Cardiac septum (tissue), 1 donor: Measurements from ENCODE around the gene PRR22. TPM values are rescaled to one million over a fixed set of nuclear protein-coding genes. Genes with fewer than 3 reads are reported as not detected.
"Not testable (repeated sequence)": the region's sequence is repeated elsewhere in the genome, so short reads cannot be mapped to it uniquely, and the experiment has no call there.

Source experiments
- DNase-seq: peaks from one replicate; pipeline ENCODE4 v3.0.0-alpha.2; 2020; ENCODE audit warnings: low spot score
- intact Hi-C: fragments of 100-400 bp; cut with DNase I; formaldehyde crosslinking; loops from one replicate; pipeline ENCODE4 v1.14.0; 2022
- total RNA-seq: library from RNA; stranded (reverse); fragmentation: NEBNext Ultra II Directional; extraction: Animal tissue kit (Norgen Biotek cat#: 25700); gene quantifications from one replicate; pipeline ENCODE4 v1.2.1, GENCODE V29; 2021
- donor health status: DM: no; HTN: no; CAD: no.

The PRR22 gene
- total RNA-seq, 1 donor from 2014 or later, result 1.3 TPM

DNA sequence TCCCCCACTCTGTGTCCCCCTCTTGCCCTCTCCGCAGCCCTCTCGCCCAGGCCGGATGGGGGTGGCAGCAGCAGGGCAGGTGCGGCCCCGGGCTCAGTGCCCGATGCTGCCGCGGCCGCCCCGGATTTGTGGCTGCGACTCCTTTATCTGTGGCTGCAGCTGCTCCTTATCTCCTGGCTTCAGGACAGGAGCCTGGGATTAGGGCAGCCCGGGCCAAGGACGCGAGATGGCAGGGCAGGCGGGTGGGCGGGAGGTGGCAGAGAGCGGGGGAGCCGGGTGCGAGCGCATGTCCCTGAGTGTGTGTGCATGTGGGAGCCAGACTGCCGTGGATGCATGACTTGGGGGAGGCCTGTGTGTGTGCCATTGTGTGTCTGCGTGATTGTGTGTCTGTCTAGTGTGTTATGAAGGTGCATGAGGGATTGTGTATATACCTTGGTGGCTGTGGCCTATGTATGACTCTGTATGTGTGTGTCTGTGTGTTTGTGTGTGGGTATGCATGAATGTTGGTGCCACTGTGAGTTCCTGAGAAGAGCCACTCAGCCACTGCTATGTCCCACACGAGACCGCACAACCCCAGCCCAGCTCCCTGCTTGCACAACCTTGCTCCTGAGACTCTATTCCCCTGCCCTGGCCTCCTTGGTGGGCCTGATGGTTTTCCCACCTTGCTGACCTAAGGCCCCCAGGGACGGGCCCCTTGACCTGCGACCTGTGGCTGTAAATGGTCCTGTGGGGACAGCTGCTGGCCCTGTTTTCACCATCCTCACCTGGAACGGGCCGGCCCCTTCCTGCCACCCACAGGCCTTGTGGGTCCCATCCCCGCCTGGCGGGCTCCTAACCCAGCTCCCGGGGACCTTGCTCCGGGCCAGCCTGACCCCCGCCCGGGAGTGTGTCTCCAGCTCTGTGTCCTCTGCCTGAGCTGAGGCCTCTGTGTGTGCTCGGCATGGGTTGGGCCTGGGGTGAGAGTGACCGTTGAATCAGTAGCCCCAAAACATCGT, 15.0 kb upstream of the PRR22 start:
- intact Hi-C loops, result loop anchor here (5.0 kb wide), 1 partner anchor 168 kb away; no protein-coding TSS in a partner anchor
- peak; percentile 82 for DNase-seq

DNA sequence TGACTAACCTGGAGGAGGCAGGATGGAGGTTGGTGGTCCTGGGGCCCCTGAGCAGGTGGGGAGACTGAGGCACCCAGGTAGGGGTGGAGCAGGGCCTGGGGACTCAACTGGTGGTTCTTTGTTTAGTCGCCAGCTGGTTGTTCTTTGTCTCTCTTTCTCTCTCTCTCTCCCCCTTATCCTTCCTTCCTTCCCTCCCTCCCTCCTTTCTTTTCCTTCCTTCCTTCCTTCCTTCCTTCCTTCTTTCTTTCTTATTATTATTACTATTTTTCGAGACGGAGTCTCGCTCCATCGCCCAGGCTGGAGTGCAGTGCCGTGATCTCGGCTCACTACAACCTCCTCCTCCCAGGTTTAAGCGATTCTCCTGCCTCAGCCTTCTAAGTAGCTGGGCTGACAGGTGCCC, 13.7 kb upstream of the PRR22 start:
- intact Hi-C loops, result no loop called here
- DNase-seq, result no peak

DNA sequence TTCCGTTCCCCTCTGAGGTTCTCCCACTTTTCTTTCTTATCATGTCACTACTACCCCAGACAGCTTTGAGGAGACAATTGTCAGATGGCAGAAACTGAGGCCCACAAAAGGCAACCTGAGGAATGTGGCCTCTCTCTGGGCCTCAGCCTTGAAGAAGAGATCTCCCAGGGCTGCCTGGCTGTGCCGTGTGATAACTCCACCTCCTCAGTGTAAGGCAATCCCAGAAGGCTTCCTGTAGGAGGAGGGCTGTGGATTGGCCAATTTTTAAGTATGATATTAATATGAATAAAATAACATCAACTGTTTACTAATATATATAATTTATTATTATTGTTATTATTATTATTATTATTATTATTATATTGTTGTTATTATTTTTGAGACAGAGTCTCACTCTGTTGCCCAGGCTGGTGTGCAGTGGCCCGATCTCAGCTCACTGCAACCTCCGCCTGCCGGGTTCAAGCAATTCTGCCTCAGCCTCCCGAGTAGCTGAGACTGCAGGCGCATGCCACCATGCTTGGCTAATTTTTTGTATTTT, 10.9 kb upstream of the PRR22 start:
- intact Hi-C loops, result no loop called here
- DNase-seq, result no peak

DNA sequence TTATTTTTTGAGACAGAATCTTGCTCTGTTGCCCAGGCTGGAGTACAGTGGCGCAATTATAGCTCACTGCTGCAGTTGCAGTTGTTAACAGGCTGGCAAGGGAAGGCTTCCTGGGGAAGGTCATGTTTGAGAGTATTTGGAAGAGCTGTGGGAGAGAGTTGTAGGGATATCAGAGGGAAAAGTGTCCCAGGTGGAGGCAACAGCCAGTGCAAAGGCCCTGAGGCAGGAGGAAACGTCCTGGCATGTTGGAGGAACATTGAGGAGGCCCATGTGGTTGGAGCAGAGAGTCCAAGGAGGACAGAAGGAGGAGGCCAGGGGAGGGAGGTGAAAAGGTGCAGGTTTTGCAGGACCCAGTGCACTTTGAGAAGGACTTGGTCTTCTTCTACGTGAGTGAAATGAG, 8.6 kb upstream of the PRR22 start:
- intact Hi-C loops, result loop anchor here (5.0 kb wide), 2 partner anchors 71 to 111 kb away; partner anchors contain the start of genes CATSPERD, HSD11B1L, LONP1 and MICOS13
- no peak for DNase-seq

DNA sequence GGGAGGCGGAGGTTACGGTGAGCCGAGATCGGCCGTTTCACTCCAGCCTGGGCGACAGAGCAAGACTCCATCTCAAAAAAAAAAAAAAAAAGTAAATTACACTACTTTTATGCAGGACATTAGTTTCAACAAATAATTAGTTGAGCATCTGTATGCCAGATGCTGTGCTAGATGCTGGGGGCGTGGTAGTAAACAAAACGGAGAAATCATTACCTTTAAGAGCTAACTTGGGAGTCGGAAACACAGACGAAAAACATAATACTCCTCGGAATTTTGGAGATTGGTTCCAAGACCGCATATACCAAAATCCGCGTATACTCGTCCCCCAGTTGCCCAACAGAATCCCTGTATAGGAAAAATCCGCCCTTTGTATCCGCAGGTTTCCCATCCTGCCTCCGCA, 7.7 kb upstream of the PRR22 start:
- intact Hi-C loops, result loop anchor here (5.0 kb wide), 2 partner anchors 70 to 110 kb away; partner anchors contain the start of genes CATSPERD, HSD11B1L, LONP1 and MICOS13
- DNase-seq, result no peak

DNA sequence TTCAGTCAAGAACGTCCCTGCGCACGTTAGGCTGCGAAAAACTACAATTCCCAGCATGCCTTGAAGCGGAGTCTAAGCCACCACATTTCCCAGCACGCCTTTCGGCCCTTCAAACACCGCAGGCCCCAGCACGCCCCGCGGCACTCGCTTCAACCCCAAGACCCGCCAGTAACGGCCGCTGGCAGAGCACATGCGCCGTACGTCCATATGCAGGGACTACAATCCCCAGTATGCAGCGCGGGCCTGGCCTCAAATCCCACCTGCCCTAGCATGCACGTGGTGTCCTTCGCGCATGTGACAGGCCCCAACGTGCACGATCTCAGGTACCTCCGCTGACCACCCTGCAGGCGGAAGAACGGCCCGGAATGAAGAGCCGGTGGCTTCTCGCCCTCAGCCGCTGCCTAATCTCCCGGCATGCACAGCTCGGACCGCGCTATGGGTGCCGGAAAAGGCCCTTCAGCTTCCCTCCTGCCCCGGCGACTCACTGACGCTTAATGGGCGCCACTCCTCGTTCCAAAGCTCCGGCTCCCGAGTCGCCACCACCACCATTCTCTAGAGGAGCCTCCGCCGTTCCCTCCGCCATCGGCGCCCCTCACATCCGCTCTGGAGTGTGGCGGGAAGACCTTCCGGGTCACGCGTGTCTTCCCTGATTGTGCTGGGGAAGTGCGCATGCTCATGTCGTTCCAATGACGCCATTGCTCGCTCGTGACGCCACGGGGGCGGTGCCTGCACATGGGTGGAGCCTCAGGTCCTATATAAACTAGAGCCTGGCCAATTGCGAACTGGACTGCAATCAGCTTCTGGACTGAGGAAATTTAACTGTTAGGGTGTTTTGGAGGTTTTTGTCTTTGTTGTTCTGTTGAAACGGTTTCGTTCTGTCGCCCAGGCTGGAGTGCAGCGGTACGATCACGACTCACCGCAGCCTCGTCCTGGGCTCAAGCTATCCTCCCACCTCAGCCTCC, 6.3 kb upstream of the PRR22 start, which contains the start of gene DUS3L:
Gene DUS3L (minus strand): TSS at position 605 of the 962 bp plus-strand sequence. CDS start 22 bp downstream, at position 583.
- intact Hi-C loops, result loop anchor here (5.0 kb wide), 2 partner anchors 69 to 109 kb away; partner anchors contain the start of genes CATSPERD, HSD11B1L, LONP1 and MICOS13
- DNase-seq, result peak; percentile 98

DNA sequence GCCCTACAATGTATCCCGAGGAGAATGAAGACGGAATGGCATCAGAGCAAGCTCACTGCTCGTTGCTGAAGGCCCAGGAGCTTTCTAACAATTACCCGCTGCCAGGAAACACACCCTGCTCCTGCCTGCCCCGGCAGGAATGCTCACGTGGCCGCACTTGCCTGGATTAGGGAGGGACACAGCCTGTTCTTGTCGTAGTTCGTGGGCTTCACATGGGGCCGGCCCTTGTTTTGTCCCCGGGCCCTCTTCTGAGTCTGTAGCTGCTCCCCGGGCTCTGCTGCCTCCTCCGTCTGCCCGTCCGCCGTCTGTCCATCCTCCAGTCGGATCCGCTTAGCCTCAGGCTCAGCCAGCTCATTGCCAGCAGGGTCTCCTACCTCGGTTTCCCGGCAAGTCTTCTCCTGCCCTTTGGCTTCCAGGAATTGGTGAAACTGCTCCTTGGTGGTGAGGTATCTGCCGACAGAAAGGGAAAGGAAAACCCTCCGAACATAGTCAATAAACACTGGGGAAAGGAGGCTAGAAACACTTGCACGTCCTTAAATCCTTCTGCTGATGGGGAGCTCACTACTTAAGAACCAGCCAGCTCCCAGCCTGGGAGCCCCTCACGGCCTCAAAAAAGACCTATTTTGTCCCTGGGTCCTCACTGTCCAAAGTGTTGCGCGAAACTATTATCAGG, 5.5 kb upstream of the PRR22 start:
- intact Hi-C loops, result loop anchor here (5.0 kb wide), 2 partner anchors 68 to 108 kb away; partner anchors contain the start of genes CATSPERD, HSD11B1L, LONP1 and MICOS13

DNA sequence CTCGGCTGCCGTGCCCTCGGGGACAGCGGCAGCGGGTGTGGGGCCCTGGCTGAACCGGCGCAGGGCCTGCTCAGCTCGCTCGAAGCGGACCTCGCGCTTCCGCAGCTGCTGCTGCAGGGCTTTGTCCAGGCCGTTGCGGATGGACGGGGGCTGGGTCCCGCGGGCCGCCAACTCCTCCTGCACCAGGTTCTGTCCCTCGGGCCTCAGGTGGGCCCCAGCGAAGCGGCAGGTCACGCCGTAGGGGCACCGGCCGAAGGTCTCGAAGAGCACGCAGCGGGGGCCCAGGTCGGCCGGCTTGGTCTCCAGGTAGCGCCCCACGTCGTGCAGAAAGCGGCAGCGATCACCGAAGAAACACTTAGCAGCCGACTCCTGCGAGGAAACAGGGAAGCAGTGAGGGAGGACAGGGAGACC, 4.8 kb upstream of the PRR22 start:
- intact Hi-C loops, result no loop called here

More for the DNA sequence above, 5.5 kb upstream of the PRR22 start:
- DNase-seq, result no peak

DNA sequence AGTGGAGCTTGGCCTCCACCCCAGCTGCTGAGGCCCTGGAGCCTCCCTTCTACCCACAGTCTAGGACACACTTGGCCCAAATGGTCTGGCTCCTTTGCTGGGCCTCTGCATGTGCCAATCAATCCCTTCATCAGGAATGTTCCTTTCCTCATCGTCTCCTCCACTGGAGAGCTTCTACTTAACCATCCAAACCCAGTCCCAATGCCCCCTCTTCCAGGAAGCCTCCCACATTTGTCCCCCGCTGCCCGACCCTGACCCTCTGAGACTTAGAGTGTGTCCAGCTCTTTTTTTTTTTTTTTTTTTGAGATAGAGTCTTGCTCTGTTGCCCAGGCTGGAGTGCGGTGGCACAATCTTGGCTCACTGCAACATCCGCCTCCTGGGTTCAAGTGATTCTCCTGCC, 3.9 kb upstream of the PRR22 start:
- intact Hi-C loops, result no loop called here
- no peak for DNase-seq

More for the DNA sequence above, 4.8 kb upstream of the PRR22 start:
- DNase-seq, result no peak

DNA sequence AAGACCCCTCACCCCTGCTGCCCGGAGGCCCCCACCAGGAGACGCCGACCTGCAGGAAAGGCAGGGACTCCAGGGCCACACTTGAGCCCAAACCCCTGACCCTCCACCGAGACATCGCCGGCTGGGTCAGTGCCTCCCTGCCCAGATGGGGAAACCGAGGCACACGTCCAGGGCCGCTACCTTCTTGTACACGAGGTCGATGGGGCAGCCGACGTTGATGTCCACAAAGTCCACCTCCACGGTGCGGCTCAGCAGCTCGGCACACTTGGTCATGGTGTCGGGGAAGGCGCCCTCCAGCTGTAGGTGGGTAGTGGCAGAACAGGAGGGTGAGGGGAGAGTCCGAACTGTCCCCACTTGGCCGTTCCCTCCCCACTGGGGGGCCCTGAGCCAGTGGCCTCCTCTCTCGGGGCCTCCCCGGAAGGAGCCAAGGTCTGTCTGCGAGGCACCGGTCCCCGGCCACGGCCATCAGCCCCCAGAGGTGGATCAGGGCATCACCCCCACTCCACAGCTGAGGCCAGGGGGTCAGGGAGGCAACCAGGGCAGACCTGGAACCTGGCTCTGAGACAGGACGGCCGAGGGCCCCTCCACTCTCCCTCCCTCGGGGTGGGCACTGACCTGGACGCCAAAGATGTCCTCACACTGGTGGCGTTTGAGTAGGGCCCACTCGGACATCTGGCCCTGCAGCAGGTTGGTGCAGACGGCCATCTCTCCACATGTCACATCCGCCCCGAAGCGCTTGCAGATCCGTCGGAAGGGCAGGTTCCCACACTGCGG, 3.0 kb upstream of the PRR22 start:
- intact Hi-C loops, result no loop called here
- no peak for DNase-seq

DNA sequence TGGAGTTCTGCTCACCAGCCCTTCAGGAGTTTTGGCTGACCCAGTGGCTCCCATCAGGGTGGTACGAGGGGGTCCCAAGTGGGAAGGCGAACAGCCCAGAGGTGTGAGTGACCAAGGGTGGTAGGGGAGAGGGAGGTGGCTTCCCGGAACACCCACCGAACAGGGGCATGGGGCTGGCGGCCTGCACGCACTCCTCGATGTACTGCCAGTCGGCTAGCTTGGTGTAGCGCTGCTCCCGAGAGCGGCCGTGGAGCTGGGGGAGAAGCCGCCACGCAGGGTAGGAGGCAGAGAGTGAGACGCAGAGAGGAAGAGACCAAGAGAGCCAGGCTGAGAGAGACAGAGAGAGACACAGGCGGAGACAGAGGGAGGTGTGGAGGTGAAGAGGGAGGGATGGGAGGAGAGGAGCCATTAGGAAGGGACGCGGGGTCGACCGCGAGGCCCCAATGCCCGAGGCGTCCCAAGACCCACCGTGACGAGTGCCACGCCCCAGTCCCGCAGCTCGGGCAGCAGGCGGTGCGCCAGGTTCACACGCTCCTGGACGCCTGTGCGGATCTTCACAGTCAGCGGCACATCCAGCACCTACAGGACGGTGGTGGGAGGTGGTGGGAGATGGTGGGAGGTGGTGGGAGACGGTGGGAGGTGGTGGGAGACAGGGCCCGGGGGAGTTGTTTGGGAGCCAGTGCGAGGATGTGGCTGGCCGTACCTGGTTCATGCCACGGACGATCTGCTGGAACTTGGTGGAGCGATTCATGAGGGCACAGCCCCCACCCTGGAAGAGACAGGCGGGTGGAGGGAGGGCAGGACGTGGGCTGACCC, 2.3 kb upstream of the PRR22 start:
- DNase-seq, result no peak
- intact Hi-C loops, result no loop called here

DNA sequence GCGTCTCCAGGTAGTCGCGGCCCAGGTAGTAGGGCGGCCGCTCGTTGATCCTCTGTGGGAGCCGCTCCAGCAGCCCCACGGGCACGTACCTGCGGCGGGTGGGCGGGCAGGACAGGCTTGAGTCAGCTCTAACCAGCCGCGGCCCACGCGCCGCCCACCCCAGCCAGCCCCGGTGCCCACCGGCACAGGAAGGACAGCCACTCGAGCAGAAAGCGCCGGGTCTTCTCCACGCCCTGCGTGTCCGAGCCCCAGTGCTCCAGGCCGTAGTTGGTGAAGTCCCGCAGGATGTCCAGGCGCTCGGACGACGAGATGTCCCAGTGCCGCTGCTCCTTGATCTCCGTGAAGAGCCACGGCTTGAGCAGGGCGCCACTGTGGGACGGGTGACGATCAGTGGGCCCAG, 877 bp upstream of the PRR22 start:
- intact Hi-C loops, result no loop called here
- no peak for DNase-seq

DNA sequence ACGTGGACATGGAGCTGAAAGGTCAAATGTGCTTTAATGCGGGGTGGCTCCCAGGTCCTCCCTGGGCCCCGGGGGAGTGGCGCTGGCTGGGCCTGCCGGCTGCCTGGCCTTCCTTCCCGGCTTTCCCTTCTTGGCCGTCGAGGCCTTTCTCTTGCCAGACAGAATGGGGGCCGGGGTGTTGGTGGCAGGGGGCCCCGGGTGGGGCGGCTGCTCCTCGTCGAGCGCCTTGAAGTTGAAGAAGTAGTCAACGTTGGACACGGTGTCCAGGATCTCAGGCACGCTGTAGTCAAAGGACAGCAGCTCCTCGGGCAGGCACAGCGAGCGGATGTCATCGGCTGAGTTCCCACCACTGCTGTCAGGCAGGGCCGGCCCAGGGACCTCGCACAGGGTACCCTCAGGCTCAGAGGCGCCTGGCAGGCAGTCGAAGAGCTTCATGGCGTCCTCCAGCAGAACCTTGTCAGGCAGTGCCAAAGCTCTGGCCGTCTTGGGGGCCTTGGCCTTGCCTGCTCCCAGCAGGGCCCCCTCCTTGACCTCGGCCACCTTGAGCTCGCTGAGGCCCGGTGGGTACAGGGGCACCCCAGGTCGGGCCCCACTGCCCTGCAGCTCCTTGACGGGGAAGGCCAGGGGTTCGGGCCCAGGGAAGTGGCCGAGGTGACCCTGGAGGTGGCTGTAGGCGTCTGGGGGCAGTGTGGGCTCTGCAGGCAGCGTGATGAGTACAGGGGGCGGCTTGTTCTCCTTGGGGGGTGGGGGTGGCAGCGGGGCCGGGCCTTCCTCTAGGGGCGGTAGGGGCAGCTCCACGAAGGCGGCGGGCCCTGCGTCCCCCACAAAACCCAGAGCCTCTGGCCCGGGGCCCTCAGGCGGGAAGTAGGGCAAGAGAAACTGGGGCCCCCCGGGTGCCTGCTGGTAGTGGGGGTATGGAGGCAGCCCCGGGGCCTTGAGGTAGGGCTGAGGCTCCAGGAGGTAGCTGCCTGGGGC, 1.3 kb downstream of the PRR22 start:
- intact Hi-C loops, result no loop called here
- no peak for DNase-seq

DNA sequence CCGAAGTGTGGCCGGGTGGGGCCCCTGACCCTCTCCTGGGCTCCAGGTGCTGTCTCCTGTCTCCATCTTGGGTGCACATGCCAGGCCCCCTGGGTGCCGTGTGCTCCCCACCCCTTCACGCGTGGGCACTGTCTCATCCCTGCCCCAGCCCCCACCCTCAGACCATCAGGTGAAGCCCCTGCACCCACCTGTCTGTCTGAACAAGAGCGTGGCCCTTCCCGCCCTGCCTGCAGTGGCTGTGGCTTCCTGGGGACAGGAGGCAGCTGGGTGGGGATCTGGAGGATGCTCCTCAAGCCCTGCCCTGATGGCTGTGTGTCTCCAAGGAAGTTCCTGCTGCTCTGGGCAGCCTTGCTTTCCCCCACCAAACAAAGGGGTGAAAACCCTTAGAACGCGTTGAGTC, 2.2 kb downstream of the PRR22 start:
- intact Hi-C loops, result no loop called here
- DNase-seq, result no peak

DNA sequence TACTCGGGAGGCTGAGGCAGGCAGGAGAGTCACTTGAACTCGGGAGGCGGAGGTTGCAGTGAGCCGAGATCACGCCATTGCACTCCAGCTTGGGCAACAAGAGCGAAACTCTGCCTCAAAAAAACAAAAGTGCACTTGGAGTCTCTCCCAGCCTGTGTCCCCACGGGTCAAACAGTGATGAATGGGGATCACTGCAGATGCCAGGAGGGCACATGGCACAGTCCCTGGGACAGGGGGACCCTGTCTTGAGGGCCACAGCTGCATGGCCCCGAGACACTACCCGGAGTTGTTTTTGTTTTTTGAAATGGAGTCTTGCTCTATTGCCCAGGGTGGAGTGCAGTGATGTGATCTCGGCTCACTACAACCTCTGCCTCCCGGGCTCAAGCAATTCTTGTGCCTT, 3.6 kb downstream of the PRR22 start:
- DNase-seq, intact Hi-C loops: not testable (repeated sequence)

DNA sequence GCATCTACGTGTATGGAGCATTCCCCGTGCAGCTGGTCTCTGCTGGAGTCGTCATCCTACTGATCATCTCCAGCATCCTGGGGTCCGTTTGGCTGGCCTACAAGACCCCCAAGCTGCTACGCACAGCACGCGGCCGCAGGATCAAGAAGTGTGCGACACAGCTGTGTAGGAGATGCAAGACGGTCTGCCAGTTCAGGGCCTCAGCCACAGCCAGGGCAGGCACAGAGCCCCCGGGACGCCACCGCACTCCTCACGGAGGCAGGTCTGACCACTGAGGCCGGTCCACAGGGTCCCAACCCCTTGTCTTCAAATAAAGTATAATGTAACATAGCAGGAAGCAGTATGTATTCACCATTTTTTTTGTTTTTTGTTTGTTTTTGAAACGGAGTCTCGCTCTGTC, 6.1 kb downstream of the PRR22 start:
- no peak for DNase-seq
- intact Hi-C loops, result no loop called here
